Smooth muscle cell (in vitro differentiated cells): ENCODE measurements around the gene ATP6V1F. TPM values are rescaled to one million over a fixed set of nuclear protein-coding genes. Genes with fewer than 3 reads are reported as not detected.
A peak's percentile ranks its signal among the peaks of the same experiment; 100 is the strongest.

Source experiments
- DNase-seq: peaks from one replicate; lab custom pipeline; 2025; ENCODE audit not compliant: unreplicated experiment; lab: John Stamatoyannopoulos, UW
- H2AFZ ChIP-seq: fragments of 200-600 bp; sonication (generic); 2 replicates; pipeline ENCODE4 v1.6.0; 2016; ENCODE audit warnings: antibody characterized with exemption, low read depth, mild to moderate bottlenecking
- H3F3A ChIP-seq: fragments of 200-600 bp; sonication (generic); 2 replicates; pipeline ENCODE4 v1.6.0; 2017; ENCODE audit warnings: antibody characterized with exemption, low read depth
- H3K27ac ChIP-seq: fragments of 200-600 bp; sonication (generic); 2 replicates; pipeline ENCODE4 v1.5.1; 2016; ENCODE audit warnings: low read depth, mild to moderate bottlenecking
- H3K27me3 ChIP-seq: fragments of 200-600 bp; sonication (generic); 2 replicates; pipeline ENCODE4 v1.6.1; 2016; ENCODE audit warnings: low read depth, mild to moderate bottlenecking
- H3K36me3 ChIP-seq: fragments of 200-600 bp; sonication (generic); 2 replicates; pipeline ENCODE4 v1.5.1; 2016; ENCODE audit warnings: low read depth
- H3K4me1 ChIP-seq: fragments of 200-600 bp; sonication (generic); 2 replicates; pipeline ENCODE4 v1.5.1; 2016; ENCODE audit warnings: low read depth
- H3K4me2 ChIP-seq: fragments of 200-600 bp; sonication (generic); 2 replicates; pipeline ENCODE4 v1.6.0; 2016; ENCODE audit warnings: mild to moderate bottlenecking
- H3K4me3 ChIP-seq: fragments of 200-600 bp; sonication (generic); 2 replicates; pipeline ENCODE4 v1.5.1; 2016; ENCODE audit warnings: mild to moderate bottlenecking
- H3K79me2 ChIP-seq: fragments of 200-600 bp; sonication (generic); 2 replicates; pipeline ENCODE4 v1.6.0; 2016; ENCODE audit warnings: low read depth, mild to moderate bottlenecking
- H3K9ac ChIP-seq: fragments of 200-600 bp; sonication (generic); 2 replicates; pipeline ENCODE4 v1.6.0; 2016; ENCODE audit warnings: low read depth
- H3K9me3 ChIP-seq: fragments of 200-600 bp; sonication (generic); replicated peaks from 2 replicates; pipeline ENCODE4 v1.5.1; 2016; ENCODE audit warnings: low read depth
- H4K20me1 ChIP-seq: fragments of 200-600 bp; sonication (generic); 2 replicates; pipeline ENCODE4 v1.6.0; 2016; ENCODE audit warnings: low read depth
- CTCF ChIP-seq: fragments of 200-600 bp; sonication (generic); IDR thresholded peaks from 2 replicates; pipeline ENCODE4 v1.5.1; 2017; ENCODE audit warnings: borderline replicate concordance, mild to moderate bottlenecking, antibody characterized with exemption; ENCODE audit not compliant: insufficient read depth, poor library complexity, severe bottlenecking
- WGBS: methylation state at CpG from one replicate; pipeline ENCODE4 v1.1.7; 2016; ENCODE audit warnings: low lambda C conversion rate; 5-methylcytosine and 5-hydroxymethylcytosine counted together
- polyA plus RNA-seq: library from polyadenylated mRNA; unstranded; fragments of >200 nt; fragmentation: Nextera tagmentation; extraction: Ambion mirVana; gene quantifications from 2 replicates; pipeline ENCODE4 v1.2.1, GENCODE V29; 2016
- total RNA-seq: library from RNA; depleted of rRNA; stranded (reverse); fragments of >200 nt; gene quantifications from 2 replicates; pipeline ENCODE4 v1.2.3, GENCODE V29; 2014

Gene ATP6V1F
- total and polyA plus RNA-seq, 2 experiments from 2014 or later, result 131 to 325 TPM

GRCh38 chr7:128888756-128889095 lies 26.1 kb downstream of the ATP6V1F start:
- no peak for TF ChIP-seq CTCF
- Histone ChIP-seq H3K9ac (no peak overlapping the region), H3K79me2 (no peaks in the 10 kb centered on the region), H3K36me3 (no peaks in the 10 kb centered on the region), H3K27me3 (no peaks in the 10 kb centered on the region), H3K4me2 (no peak overlapping the region), H3F3A (no peaks in the 10 kb centered on the region), H3K4me3 (no peak overlapping the region), H4K20me1 (no peaks in the 10 kb centered on the region), H2AFZ (no peak overlapping the region), H3K9me3 (no peaks in the 10 kb centered on the region), H3K4me1 (no peaks in the 10 kb centered on the region), H3K27ac (no peak overlapping the region)
- 81% methylated on average over 11 of the region's 11 CpGs for WGBS
- no peak for DNase-seq

GRCh38 chr7:128889121-128889520 lies 26.5 kb downstream of the ATP6V1F start:
- H3K27me3 ChIP-seq, result no peaks in the 10 kb centered on the region
- H3K4me2 ChIP-seq, result no peak overlapping the region
- no peak for DNase-seq
- H3K9ac ChIP-seq, result no peak overlapping the region
- no peak overlapping the region for H2AFZ ChIP-seq
- H3K4me3 ChIP-seq, result no peak overlapping the region
- no peaks in the 10 kb centered on the region for H3K79me2 ChIP-seq
- no peak for TF ChIP-seq CTCF
- no peaks in the 10 kb centered on the region for H3K36me3 ChIP-seq
- no peak overlapping the region for H3K27ac ChIP-seq
- no peaks in the 10 kb centered on the region for H3K4me1 ChIP-seq
- H3K9me3 ChIP-seq, result no peaks in the 10 kb centered on the region
- no peaks in the 10 kb centered on the region for H4K20me1 ChIP-seq
- 62% methylated on average over 8 of the region's 8 CpGs for WGBS
- no peaks in the 10 kb centered on the region for H3F3A ChIP-seq

- no peak for DNase-seq
- Histone ChIP-seq H3K27ac (no peak overlapping the region), H3K4me2 (peak overlapping the region; percentile 81), H3K27me3 (no peaks in the 10 kb centered on the region), H3K9ac (no peak overlapping the region), H4K20me1 (no peaks in the 10 kb centered on the region), H3K9me3 (no peaks in the 10 kb centered on the region), H3F3A (no peaks in the 10 kb centered on the region), H2AFZ (peak overlapping the region; percentile 62), H3K79me2 (no peaks in the 10 kb centered on the region), H3K4me1 (no peaks in the 10 kb centered on the region), H3K36me3 (no peaks in the 10 kb centered on the region), H3K4me3 (peak overlapping the region; percentile 39)
- 60% methylated on average over 10 of the region's 67 CpGs for WGBS
- no peak for TF ChIP-seq CTCF
Measured at GRCh38 chr7:128890306-128891109, 27.9 kb downstream of the ATP6V1F start.
